ENCODE data around the gene PPP2R5B.

Gene PPP2R5B
- 35.1 to 38.2 reads per million in 2 donors for total RNA-seq

GRCh38 chr11:64923944-64924909, at the start of gene PPP2R5B:
Gene PPP2R5B, plus strand, starts transcription at chr11:64924689. Its CDS starts 1,046 bp downstream, at chr11:64925735.
- DNase-seq, result peak; percentile 84

GRCh38 chr11:64875369-64876228, 48.9 kb upstream of the PPP2R5B start:
- no peak for DNase-seq

GRCh38 chr11:64876229-64876750, 48.2 kb upstream of the PPP2R5B start:
- DNase-seq, result no peak

- DNase-seq, result no peak
Measured at GRCh38 chr11:64876835-64877341, 47.6 kb upstream of the PPP2R5B start.

GRCh38 chr11:64877390-64878222, 46.9 kb upstream of the PPP2R5B start:
- no peak for DNase-seq

GRCh38 chr11:64878223-64878493, 46.3 kb upstream of the PPP2R5B start:
- DNase-seq, result no peak

GRCh38 chr11:64878494-64879243, 45.8 kb upstream of the PPP2R5B start, which contains the start of gene EHD1:
Gene EHD1, minus strand, starts transcription at chr11:64878621. Its CDS starts 157 bp downstream, at chr11:64878464.
- DNase-seq, result peak; percentile 97

GRCh38 chr11:64879244-64879900, 45.1 kb upstream of the PPP2R5B start:
- DNase-seq, result no peak

- no peak for DNase-seq
Measured at GRCh38 chr11:64880240-64881001, 44.1 kb upstream of the PPP2R5B start.

- DNase-seq, result no peak
Measured at GRCh38 chr11:64881476-64881875, 43.0 kb upstream of the PPP2R5B start.

GRCh38 chr11:64882243-64882642, 42.2 kb upstream of the PPP2R5B start:
- no peak for DNase-seq

GRCh38 chr11:64883575-64883974, 40.9 kb upstream of the PPP2R5B start:
- DNase-seq, result no peak

- no peak for DNase-seq
Measured at GRCh38 chr11:64884019-64884418, 40.5 kb upstream of the PPP2R5B start.

- DNase-seq, result no peak
Measured at GRCh38 chr11:64885367-64886286, 38.9 kb upstream of the PPP2R5B start.

GRCh38 chr11:64887234-64887756, 37.2 kb upstream of the PPP2R5B start:
- no peak for DNase-seq

- DNase-seq, result peak; percentile 71
Measured at GRCh38 chr11:64887757-64888405, 36.6 kb upstream of the PPP2R5B start.

- no peak for DNase-seq
Measured at GRCh38 chr11:64888406-64888728, 36.1 kb upstream of the PPP2R5B start.
